WTC11 (cell line): ENCODE measurements around the gene CSK. TPM values are rescaled to one million over a fixed set of nuclear protein-coding genes. Genes with fewer than 3 reads are reported as not detected.
A peak's percentile ranks its signal among the peaks of the same experiment; 100 is the strongest.

ENCODE experiments used
- ATAC-seq: fragments of 200-7000 bp; cut with Tn5 transposase; 2 replicates; pipeline ENCODE4 v1.10.0; 2021; ENCODE audit warnings: mild to moderate bottlenecking, moderate library complexity
- CTCF ChIA-PET: fragments of 300-600 bp; sonication (Branson Sonifier 250); formaldehyde crosslinking; loops from one replicate; lab custom pipeline; 2021; ENCODE audit warnings: antibody characterized with exemption; lab: Charles Lee
- POLR2A ChIA-PET: fragments of 350-600 bp; sonication (Branson Sonifier 250); formaldehyde crosslinking; loops from one replicate; lab custom pipeline; 2021; ENCODE audit warnings: antibody characterized with exemption; lab: Charles Lee
- DNase-seq: peaks from one replicate; pipeline ENCODE4 v3.0.0; 2021; ENCODE audit warnings: low spot score
- H3K27ac Mint-ChIP-seq: 2 replicates; pipeline ENCODE4 v1.8.0; 2021; ENCODE audit warnings: mixed read lengths
- H3K27me3 Mint-ChIP-seq: 2 replicates; pipeline ENCODE4 v1.8.0; 2021; ENCODE audit warnings: low read depth, mild to moderate bottlenecking, moderate library complexity, mixed read lengths
- H3K36me3 Mint-ChIP-seq: 2 replicates; pipeline ENCODE4 v1.8.0; 2021; ENCODE audit warnings: mixed read lengths
- H3K4me1 Mint-ChIP-seq: 2 replicates; pipeline ENCODE4 v1.8.0; 2022; ENCODE audit warnings: mixed read lengths
- H3K4me3 Mint-ChIP-seq: 2 replicates; pipeline ENCODE4 v1.8.0; 2021; ENCODE audit warnings: mild to moderate bottlenecking, moderate library complexity, mixed read lengths
- H3K9me3 Mint-ChIP-seq: 2 replicates; pipeline ENCODE4 v1.8.0; 2021; ENCODE audit warnings: mixed read lengths
- ELF4 ChIP-seq: sonication (generic); formaldehyde crosslinking; IDR thresholded peaks from 2 replicates; pipeline ENCODE4 v1.8.1; 2022; ENCODE audit warnings: low read depth, mild to moderate bottlenecking, moderate library complexity, missing genetic modification reagents
- ESRRA ChIP-seq: sonication (generic); formaldehyde crosslinking; IDR thresholded peaks from 2 replicates; pipeline ENCODE4 v1.8.1; 2022; ENCODE audit warnings: mild to moderate bottlenecking, missing genetic modification reagents, borderline replicate concordance
- NFYB ChIP-seq: sonication (generic); formaldehyde crosslinking; conservative IDR thresholded peaks from 2 replicates; pipeline ENCODE4 v1.8.0; 2022; ENCODE audit warnings: low read depth, missing genetic modification reagents
- ZNF138 ChIP-seq: sonication (generic); formaldehyde crosslinking; conservative IDR thresholded peaks from 2 replicates; pipeline ENCODE4 v1.8.1; 2022; ENCODE audit warnings: mild to moderate bottlenecking, moderate library complexity, missing genetic modification reagents
- total RNA-seq: library from RNA; stranded (reverse); gene quantifications from 3 replicates; pipeline ENCODE4 v1.2.3, GENCODE V29; 2021
- TF ChIP-seq, protein P1 (sequence below): sonication (generic); formaldehyde crosslinking; IDR thresholded peaks from 2 replicates; pipeline ENCODE4 v1.8.0; 2022; ENCODE audit warnings: mild to moderate bottlenecking, missing genetic modification reagents
- TF ChIP-seq, protein P2 (sequence below): fragments of 200-600 bp; IDR thresholded peaks from 2 replicates; pipeline ENCODE4 v1.8.0; 2022; ENCODE audit warnings: antibody characterized with exemption
- TF ChIP-seq, protein P3 (sequence below): sonication (generic); formaldehyde crosslinking; conservative IDR thresholded peaks from 2 replicates; pipeline ENCODE4 v1.8.1; 2022; ENCODE audit warnings: mild to moderate bottlenecking, missing genetic modification reagents
- TF ChIP-seq, protein P4 (sequence below): sonication (generic); formaldehyde crosslinking; IDR thresholded peaks from 2 replicates; pipeline ENCODE4 v1.8.1; 2022; ENCODE audit warnings: low read depth, missing genetic modification reagents, borderline replicate concordance
- TF ChIP-seq, protein P5 (sequence below): sonication (generic); formaldehyde crosslinking; IDR thresholded peaks from 2 replicates; pipeline ENCODE4 v1.8.0; 2022; ENCODE audit warnings: mild to moderate bottlenecking, missing genetic modification reagents
- TF ChIP-seq, protein P6 (sequence below): fragments of 250-450 bp; sonication (Bioruptor Pico); IDR thresholded peaks from 2 replicates; pipeline ENCODE4 v1.9.0; 2021; ENCODE audit warnings: moderate library complexity, mild to moderate bottlenecking, inconsistent platforms, borderline replicate concordance
- TF ChIP-seq, protein P7 (sequence below): sonication (generic); formaldehyde crosslinking; IDR thresholded peaks from 2 replicates; pipeline ENCODE4 v1.8.0; 2023; ENCODE audit warnings: mild to moderate bottlenecking, missing genetic modification reagents
- TF ChIP-seq, protein P8 (sequence below): fragments of 250-450 bp; sonication (Bioruptor Pico); IDR thresholded peaks from 2 replicates; pipeline ENCODE4 v1.9.0; 2021; ENCODE audit warnings: mild to moderate bottlenecking

Gene CSK
- total RNA-seq, 1 experiment from 2014 or later = 55.1 TPM

DNA sequence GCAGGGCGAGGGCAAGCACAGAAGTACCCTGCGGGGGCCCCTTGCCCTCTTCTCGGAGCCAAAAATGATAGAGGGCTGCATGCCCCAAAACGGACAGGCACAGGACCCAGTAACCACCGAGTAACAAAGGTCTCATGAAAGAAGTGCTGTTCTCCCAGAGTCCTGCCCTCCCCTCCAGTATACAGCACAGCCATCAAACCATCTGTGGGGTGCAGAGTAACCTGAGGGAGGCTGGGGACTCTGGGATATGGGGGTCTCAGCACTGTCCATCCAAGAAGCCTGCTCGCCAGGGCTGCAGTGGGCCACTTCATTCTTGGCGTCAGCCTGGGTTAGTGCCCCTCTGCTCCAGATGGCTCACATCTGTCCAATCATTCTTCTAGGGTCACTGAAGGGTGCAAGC is 55.0 kb downstream of the CSK start:
- Mint-ChIP-seq H3K9me3 (no peaks in the 10 kb centered on the region), H3K27me3 (no peaks in the 10 kb centered on the region), H3K36me3 (peaks cover 3% of the 10 kb centered on the region), H3K27ac (no peak overlapping the region), H3K4me3 (no peak overlapping the region), H3K4me1 (peaks cover 16% of the 10 kb centered on the region)
- POLR2A ChIA-PET = no interaction called here
- CTCF ChIA-PET = interaction anchor here (1.2 to 4.4 kb wide), 5 partner anchors 11 to 113 kb away, joined by 4 to 26 read pairs (median 6); partner anchors contain the start of gene FAM219B
- ATAC-seq (no peak), DNase-seq (no peak)
- TF ChIP-seq, protein P1, sequence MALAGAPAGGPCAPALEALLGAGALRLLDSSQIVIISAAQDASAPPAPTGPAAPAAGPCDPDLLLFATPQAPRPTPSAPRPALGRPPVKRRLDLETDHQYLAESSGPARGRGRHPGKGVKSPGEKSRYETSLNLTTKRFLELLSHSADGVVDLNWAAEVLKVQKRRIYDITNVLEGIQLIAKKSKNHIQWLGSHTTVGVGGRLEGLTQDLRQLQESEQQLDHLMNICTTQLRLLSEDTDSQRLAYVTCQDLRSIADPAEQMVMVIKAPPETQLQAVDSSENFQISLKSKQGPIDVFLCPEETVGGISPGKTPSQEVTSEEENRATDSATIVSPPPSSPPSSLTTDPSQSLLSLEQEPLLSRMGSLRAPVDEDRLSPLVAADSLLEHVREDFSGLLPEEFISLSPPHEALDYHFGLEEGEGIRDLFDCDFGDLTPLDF (CRISPR knock-in tag) = no peak
- TF ChIP-seq ZNF138 (CRISPR knock-in tag) = no peak
- TF ChIP-seq ESRRA (CRISPR knock-in tag) = no peak

DNA sequence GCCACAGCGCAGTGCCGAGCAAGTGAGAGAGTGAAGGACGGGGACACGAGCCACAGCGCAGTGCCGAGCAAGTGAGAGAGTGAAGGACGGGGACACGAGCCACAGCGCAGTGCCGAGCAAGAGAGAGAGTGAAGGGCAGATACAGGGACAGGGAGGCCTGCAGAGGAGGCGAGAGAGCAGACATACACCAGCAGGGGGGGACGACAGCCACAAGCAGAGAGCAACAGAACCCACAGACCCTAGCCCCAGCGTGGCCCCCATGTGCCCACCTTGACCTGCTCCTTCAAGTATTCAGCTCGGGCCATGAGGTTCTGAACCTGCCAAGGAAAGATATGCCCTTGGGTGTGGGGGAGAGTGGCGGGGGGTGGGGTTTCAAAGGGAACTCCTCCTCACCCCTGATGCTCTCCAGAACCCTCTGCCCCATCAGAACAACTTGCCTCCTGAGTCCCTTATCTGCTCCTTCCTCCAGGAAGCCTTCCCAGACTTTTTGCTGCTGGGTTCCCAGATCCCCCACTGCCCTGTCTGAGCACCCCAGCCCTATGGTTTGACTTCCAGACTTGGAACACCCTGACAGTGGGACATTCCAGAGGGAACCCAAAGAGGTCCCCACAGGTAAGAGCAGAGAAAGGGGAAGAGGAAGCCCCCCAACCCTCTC is 55.7 kb downstream of the CSK start:
- Mint-ChIP-seq H3K36me3 (peaks cover 3% of the 10 kb centered on the region), H3K27ac (no peak overlapping the region), H3K4me3 (no peak overlapping the region), H3K27me3 (no peaks in the 10 kb centered on the region), H3K9me3 (no peaks in the 10 kb centered on the region), H3K4me1 (peaks cover 23% of the 10 kb centered on the region)
- CTCF ChIA-PET = interaction anchor here (1.2 to 4.4 kb wide), 3 partner anchors 11 to 63 kb away, joined by 3 to 26 read pairs (median 5); partner anchors contain the start of genes CPLX3 and MPI
- ATAC-seq (peak; percentile 8), DNase-seq (no peak)
- POLR2A ChIA-PET = interaction anchor here (0.8 kb wide), 1 partner anchor 60 kb away, joined by 3 read pairs; no protein-coding TSS in a partner anchor
- TF ChIP-seq, protein P2, sequence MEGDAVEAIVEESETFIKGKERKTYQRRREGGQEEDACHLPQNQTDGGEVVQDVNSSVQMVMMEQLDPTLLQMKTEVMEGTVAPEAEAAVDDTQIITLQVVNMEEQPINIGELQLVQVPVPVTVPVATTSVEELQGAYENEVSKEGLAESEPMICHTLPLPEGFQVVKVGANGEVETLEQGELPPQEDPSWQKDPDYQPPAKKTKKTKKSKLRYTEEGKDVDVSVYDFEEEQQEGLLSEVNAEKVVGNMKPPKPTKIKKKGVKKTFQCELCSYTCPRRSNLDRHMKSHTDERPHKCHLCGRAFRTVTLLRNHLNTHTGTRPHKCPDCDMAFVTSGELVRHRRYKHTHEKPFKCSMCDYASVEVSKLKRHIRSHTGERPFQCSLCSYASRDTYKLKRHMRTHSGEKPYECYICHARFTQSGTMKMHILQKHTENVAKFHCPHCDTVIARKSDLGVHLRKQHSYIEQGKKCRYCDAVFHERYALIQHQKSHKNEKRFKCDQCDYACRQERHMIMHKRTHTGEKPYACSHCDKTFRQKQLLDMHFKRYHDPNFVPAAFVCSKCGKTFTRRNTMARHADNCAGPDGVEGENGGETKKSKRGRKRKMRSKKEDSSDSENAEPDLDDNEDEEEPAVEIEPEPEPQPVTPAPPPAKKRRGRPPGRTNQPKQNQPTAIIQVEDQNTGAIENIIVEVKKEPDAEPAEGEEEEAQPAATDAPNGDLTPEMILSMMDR = no peak
- TF ChIP-seq, protein P3, sequence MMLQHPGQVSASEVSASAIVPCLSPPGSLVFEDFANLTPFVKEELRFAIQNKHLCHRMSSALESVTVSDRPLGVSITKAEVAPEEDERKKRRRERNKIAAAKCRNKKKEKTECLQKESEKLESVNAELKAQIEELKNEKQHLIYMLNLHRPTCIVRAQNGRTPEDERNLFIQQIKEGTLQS (CRISPR knock-in tag) = no peak
- TF ChIP-seq, protein P4, sequence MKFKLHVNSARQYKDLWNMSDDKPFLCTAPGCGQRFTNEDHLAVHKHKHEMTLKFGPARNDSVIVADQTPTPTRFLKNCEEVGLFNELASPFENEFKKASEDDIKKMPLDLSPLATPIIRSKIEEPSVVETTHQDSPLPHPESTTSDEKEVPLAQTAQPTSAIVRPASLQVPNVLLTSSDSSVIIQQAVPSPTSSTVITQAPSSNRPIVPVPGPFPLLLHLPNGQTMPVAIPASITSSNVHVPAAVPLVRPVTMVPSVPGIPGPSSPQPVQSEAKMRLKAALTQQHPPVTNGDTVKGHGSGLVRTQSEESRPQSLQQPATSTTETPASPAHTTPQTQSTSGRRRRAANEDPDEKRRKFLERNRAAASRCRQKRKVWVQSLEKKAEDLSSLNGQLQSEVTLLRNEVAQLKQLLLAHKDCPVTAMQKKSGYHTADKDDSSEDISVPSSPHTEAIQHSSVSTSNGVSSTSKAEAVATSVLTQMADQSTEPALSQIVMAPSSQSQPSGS (CRISPR knock-in tag) = no peak

DNA sequence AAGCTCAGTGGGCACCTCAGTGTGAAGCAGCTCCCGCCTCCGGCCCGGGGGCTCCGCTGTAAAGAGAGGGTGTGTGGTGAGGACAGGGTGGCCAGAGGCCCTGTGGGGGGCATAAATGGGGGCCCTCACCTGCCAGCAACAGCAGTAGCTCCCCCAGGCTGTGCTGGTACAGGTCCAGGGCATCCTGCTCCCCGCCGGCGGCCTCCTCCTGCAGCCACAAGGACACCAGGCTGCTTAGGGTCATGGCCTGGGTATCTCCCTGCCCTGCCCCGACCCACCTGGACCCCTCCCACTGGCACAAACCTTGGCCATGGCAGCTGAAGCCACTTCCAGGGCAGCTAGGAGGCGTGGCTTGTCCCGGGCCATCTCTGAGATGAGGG is 56.2 kb downstream of the CSK start:
- Mint-ChIP-seq H3K27ac (no peak overlapping the region), H3K9me3 (no peaks in the 10 kb centered on the region), H3K4me1 (peaks cover 23% of the 10 kb centered on the region), H3K4me3 (no peak overlapping the region), H3K27me3 (no peaks in the 10 kb centered on the region), H3K36me3 (peaks cover 3% of the 10 kb centered on the region)
- DNase-seq (no peak), ATAC-seq (no peak)
- CTCF ChIA-PET = interaction anchor here (1.2 to 4.4 kb wide), 3 partner anchors 12 to 63 kb away, joined by 3 to 26 read pairs (median 5); partner anchors contain the start of genes CPLX3 and MPI
- POLR2A ChIA-PET = interaction anchor here (0.8 kb wide), 1 partner anchor 59 kb away, joined by 3 read pairs; no protein-coding TSS in a partner anchor
- TF ChIP-seq, protein P5, sequence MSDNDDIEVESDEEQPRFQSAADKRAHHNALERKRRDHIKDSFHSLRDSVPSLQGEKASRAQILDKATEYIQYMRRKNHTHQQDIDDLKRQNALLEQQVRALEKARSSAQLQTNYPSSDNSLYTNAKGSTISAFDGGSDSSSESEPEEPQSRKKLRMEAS = no peak
- TF ChIP-seq ELF4 (CRISPR knock-in tag) (no peak), NFYB (CRISPR knock-in tag) (no peak)
- TF ChIP-seq, protein P6, sequence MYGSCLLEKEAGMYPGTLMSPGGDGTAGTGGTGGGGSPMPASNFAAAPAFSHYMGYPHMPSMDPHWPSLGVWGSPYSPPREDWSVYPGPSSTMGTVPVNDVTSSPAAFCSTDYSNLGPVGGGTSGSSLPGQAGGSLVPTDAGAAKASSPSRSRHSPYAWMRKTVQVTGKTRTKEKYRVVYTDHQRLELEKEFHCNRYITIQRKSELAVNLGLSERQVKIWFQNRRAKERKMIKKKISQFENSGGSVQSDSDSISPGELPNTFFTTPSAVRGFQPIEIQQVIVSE = no peak
- TF ChIP-seq, protein P2 = no peak
- TF ChIP-seq, protein P7, sequence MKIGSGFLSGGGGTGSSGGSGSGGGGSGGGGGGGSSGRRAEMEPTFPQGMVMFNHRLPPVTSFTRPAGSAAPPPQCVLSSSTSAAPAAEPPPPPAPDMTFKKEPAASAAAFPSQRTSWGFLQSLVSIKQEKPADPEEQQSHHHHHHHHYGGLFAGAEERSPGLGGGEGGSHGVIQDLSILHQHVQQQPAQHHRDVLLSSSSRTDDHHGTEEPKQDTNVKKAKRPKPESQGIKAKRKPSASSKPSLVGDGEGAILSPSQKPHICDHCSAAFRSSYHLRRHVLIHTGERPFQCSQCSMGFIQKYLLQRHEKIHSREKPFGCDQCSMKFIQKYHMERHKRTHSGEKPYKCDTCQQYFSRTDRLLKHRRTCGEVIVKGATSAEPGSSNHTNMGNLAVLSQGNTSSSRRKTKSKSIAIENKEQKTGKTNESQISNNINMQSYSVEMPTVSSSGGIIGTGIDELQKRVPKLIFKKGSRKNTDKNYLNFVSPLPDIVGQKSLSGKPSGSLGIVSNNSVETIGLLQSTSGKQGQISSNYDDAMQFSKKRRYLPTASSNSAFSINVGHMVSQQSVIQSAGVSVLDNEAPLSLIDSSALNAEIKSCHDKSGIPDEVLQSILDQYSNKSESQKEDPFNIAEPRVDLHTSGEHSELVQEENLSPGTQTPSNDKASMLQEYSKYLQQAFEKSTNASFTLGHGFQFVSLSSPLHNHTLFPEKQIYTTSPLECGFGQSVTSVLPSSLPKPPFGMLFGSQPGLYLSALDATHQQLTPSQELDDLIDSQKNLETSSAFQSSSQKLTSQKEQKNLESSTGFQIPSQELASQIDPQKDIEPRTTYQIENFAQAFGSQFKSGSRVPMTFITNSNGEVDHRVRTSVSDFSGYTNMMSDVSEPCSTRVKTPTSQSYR (CRISPR knock-in tag) = no peak
- TF ChIP-seq, protein P8, sequence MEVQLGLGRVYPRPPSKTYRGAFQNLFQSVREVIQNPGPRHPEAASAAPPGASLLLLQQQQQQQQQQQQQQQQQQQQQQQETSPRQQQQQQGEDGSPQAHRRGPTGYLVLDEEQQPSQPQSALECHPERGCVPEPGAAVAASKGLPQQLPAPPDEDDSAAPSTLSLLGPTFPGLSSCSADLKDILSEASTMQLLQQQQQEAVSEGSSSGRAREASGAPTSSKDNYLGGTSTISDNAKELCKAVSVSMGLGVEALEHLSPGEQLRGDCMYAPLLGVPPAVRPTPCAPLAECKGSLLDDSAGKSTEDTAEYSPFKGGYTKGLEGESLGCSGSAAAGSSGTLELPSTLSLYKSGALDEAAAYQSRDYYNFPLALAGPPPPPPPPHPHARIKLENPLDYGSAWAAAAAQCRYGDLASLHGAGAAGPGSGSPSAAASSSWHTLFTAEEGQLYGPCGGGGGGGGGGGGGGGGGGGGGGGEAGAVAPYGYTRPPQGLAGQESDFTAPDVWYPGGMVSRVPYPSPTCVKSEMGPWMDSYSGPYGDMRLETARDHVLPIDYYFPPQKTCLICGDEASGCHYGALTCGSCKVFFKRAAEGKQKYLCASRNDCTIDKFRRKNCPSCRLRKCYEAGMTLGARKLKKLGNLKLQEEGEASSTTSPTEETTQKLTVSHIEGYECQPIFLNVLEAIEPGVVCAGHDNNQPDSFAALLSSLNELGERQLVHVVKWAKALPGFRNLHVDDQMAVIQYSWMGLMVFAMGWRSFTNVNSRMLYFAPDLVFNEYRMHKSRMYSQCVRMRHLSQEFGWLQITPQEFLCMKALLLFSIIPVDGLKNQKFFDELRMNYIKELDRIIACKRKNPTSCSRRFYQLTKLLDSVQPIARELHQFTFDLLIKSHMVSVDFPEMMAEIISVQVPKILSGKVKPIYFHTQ (CRISPR knock-in tag) = no peak
